Right renal pelvis (tissue), 4 donors: ENCODE results near the gene ZNF507. TPM values are rescaled to one million over a fixed set of nuclear protein-coding genes. Genes with fewer than 3 reads are reported as not detected.
"Not testable (repeated sequence)": the region's sequence is repeated elsewhere in the genome, so short reads cannot be mapped to it uniquely, and the experiment has no call there.

Experiments used
- DNase-seq, 4 donors: peaks; one replicate each; pipeline ENCODE4 v3.0.0-alpha.2; 2013; ENCODE audit warnings: low read depth in 4 of 4, low spot score in 3 of 4, missing footprints in 1 of 4
- polyA plus RNA-seq, 4 donors: library from polyadenylated mRNA; unstranded; fragments of 120-200 nt; gene quantifications; one replicate each; pipeline ENCODE4 v1.2.1, GENCODE V29; 2013; ENCODE audit not compliant: insufficient read length in 4 of 4

ZNF507 gene
- polyA plus RNA-seq, 4 donors = 20.9 to 31.2 (median 27.5) TPM

DNA sequence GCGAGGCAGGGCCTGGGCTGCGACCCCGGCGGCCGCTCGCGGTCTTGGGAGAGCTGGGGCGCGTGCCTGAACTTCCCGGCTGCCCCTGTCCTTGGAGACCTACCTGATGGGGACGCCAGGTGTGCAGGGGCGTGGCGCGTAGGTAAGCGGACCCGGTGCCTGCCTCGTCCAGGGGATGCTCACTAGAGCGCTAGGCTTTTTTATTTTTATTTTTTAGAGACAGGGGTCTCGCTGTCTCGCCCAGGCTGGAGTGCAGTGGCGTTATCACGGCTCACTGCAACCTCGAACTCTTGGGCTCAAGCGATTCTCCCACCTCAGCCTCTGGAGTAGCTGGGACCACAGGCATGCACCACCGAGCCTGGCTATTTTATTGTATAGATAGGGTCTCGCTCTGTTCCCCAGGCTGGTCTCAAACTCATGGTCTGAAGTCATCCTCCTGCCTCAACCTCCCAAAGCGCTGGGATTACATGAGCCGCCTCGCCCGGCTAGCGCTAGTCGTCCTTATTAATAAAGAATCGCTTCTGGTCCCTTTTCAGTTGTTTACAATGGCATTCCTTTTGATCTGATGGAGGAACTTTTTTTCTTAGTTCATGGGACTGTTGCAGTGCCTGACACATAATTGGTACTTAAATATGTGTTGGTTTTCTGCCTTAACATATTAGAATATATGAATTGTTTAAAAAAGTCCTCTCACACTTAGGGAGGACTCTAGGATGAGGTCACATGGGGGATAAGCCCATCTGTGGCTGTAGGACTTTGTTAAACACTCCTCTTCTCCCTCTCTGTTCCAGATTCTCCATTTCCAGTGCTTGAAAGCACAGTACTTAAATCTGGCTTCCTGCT is 61.0 kb downstream of the ZNF507 start:
- DNase-seq = no peak

- peak in 2 of 4 donors; percentile 44 to 61 for DNase-seq
Observed at GRCh38 chr19:32407004-32407992, 61.9 kb downstream of the ZNF507 start.

DNA sequence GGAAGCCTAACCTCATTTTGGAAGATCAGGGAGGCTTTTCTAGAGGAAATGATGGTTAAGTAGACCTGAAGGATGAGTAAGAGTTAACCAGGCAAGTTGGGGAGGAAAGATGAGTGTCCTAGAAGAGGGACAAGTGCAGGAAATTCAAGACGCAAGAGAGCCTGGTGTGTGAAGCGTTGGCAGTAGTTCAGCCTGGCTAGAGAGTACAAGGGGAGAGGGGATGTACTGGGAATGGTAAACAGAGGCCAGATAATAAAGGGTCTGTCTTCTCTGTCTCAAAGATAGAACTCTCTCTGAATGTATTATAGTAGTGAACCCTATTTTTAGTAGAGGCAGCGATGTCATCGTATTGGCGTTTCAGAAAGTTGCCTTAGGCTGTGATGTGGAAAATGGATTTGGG is 69.8 kb downstream of the ZNF507 start:
- DNase-seq = no peak

DNA sequence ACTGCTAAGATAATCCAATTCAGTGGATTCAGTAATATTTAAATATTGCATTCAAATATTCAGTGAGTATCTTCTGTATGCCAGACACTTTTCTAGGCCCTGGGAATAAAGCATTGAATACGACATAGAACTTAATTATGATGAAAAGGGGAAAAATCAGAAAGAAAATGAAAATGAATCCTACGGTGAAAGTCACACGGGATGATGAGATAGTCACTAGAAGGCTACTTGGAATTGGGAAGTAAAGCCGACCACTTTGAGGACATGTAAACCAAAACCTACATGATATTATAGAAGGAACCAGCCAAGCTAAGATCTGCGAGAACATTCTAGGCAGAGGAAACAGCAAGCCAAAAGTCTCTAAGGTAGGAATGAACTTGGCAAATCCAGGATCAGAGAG is 70.3 kb downstream of the ZNF507 start:
- DNase-seq = no peak

DNA sequence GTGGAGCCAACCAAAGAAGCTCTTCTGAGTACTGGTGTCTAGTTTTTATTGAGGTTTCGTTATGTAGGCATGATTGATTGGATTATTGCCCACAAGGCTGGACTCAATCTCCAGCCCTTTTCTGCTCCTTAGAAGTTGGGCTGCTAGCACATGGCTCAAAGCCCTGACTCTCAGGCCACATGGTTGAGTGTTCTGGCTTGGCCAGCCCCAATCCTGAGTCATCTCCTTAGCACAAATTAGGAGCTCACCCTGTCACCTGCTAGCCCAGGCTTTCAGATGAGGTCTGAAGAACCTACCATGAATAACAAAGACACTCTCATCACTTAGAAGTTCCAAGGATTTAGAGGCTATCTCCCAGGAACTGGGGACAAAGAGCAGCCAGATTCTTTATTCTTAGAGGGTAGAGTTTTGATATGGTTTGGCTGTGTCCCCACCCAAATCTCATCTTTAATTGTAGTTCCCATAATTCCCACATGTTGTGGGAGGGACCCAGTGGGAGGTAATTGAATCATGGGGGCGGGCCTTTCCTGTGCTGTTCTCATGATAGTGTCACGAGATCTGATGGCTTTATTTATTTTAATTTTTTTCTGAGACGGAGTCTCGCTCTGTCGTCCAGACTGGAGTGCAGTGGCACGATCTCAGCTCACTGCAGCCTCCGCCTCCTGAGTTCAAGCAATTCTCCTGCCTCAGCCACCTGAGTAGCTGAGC is 71.5 kb downstream of the ZNF507 start:
- no peak for DNase-seq

DNA sequence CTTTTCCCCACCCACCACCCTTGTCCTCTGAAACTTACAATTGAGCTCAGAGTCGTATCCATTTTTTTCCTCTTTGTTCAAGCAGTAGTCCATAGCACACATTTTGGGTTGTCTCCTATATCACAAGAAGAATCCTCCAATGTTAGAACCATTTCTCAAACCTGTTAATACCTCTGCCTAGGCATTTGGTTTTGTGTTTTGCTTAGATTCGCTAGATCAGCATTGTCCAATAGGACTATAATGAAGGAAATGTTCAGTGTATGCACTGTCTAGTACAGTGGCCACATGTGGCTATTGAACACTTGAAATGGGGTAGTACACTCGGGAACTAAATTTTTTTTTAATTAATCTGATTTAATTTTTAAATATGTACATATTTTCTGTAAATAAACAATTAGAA is 72.7 kb downstream of the ZNF507 start:
- no peak for DNase-seq

- no peak for DNase-seq
Observed at GRCh38 chr19:32421589-32422361, 76.4 kb downstream of the ZNF507 start.

DNA sequence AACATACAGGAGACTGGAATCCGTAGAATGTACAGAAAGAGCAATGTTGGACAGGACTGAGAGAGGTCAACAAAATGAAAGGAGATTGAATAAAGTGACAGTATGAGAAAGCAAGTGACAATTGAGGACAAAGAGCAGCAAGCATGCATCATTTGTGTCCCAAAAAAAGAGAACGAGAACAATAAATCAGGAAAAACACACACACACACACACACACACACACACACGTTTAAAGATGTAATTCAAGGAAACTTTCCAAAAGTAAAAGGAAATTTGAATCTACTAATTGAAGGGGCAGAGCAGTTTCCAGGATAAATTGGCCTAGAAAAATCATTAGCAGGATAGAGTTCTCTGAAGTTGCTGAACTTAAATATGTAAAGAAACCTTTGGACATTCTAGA is 77.0 kb downstream of the ZNF507 start:
- DNase-seq = no peak

GRCh38 chr19:32423944-32424343 is 78.5 kb downstream of the ZNF507 start:
- not testable (repeated sequence) for DNase-seq

DNA sequence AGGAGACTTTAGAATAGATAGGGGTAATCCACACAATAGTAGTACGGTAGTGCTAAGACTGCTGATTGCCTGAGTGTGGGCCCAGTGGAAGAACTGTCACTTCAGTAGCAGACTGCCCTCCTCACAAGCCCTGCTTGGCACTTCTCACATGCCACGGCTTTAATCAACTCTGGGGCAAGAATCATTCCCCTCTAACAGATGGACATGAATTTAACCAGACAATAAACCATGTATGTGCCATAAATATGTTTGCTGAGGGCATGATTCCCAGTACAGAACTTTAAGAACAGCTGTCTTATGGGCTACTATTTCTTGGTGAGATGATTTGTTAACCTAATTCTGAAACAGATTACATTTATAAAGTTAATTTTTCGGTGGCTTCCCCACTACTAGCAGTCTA is 82.1 kb downstream of the ZNF507 start:
- no peak for DNase-seq

DNA sequence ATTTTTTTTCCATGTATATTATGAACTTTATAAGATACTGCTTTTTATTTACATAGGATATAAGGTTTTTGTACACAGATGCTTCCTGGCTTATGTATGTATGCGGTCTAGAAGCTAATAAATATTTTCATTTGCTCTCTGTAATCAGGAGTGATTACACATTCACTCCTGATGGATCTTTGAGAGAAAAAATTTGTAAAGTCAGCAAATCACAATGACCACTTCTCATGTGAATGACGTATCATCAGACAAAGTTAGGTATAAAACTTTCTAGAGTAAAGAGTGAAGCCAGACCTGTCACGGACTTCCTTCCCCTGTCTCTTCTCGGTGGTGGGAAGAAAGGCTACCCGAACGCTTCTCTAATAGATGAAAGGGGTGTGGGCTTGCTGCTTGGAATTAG is 91.3 kb downstream of the ZNF507 start:
- no peak for DNase-seq

DNA sequence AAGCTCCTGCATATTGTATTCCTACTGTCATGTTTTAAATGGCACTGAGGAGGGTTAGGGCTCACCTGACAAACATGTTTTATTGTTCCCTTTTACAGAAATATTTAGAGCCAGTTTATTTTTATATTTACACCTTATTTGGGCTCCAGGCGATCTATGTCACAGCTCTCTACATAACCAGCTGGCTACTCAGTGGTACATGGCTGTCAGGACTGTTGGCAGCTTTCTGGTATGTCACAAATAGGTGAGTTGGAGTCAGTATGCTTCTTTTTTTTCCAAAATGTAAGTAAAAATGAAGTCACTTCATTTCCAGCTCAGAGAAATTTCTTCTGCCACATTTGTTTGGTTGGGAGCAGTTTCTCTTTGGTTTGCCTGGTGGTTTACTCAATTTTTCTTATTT is 91.7 kb downstream of the ZNF507 start:
- no peak for DNase-seq

Other genes starting within 250 kb of the ZNF507 start
- gene DPY19L3, start 60.2 kb downstream of the ZNF507 start, polyA plus RNA-seq = 10 to 100 TPM; 60.3 to 72.5 (median 67.3) TPM
- 100 to 1,000 TPM; 114 to 136 (median 122) TPM for gene PDCD5, start 235.6 kb downstream of the ZNF507 start, polyA plus RNA-seq